Left lung (tissue), 10 donors: ENCODE measurements around the gene UNC79. TPM values are rescaled to one million over a fixed set of nuclear protein-coding genes. Genes with fewer than 3 reads are reported as not detected.

Experiments used
- ATAC-seq: fragments of 200-7000 bp; cut with Tn5 transposase; one replicate; pipeline ENCODE4 v1.9.1; 2020; ENCODE audit warnings: moderate library complexity
- DNase-seq, 4 donors: peaks; one replicate each; pipeline ENCODE4 v3.0.0-alpha.2; 2013 to 2020
- H3K27ac ChIP-seq, 2 donors: fragments of 200-600 bp; sonication (generic) in 1 of 2; one replicate each; pipeline versions ENCODE4 v1.5.0 to v1.8.0; 2020 to 2021
- H3K27me3 ChIP-seq, 2 donors: fragments of 200-600 bp; sonication (generic) in 1 of 2; one replicate each; pipeline versions ENCODE4 v1.5.0 to v1.8.0; 2020 to 2021
- H3K36me3 ChIP-seq, 2 donors: fragments of 200-600 bp; sonication (generic) in 1 of 2; one replicate each; pipeline versions ENCODE4 v1.5.0 to v1.8.0; 2020 to 2021
- H3K4me1 ChIP-seq, 2 donors: fragments of 200-600 bp; one replicate each; pipeline ENCODE4 v1.8.0; 2021
- H3K4me3 ChIP-seq, 2 donors: fragments of 200-600 bp; sonication (generic) in 1 of 2; one replicate each; pipeline versions ENCODE4 v1.5.0 to v1.8.0; 2020 to 2021; ENCODE audit warnings: mild to moderate bottlenecking in 1 of 2
- H3K9me3 ChIP-seq, 2 donors: fragments of 200-600 bp; sonication (generic) in 1 of 2; one replicate each; pipeline versions ENCODE4 v1.5.0 to v1.8.0; 2020 to 2021
- intact Hi-C, 2 donors: fragments of 100-400 bp; cut with DNase I; formaldehyde crosslinking; loops; one replicate each; pipeline versions ENCODE4 v1.11.2 to v1.14.2; 2022
- polyA plus RNA-seq, 6 donors: library from polyadenylated mRNA; unstranded; fragments of 120-200 nt; gene quantifications; one replicate each; pipeline ENCODE4 v1.2.1, GENCODE V29; 2013; ENCODE audit not compliant: insufficient read length in 6 of 6
- total RNA-seq, 2 donors: library from RNA; stranded (reverse); fragmentation: NEBNext Ultra II Directional; extraction: Animal tissue kit (Norgen Biotek cat#: 25700); gene quantifications; one replicate each; pipeline ENCODE4 v1.2.1, GENCODE V29; 2021
- TF ChIP-seq, protein P1 (sequence below), 2 donors: fragments of 200-600 bp; sonication (generic) in 1 of 2; IDR thresholded peaks; one replicate each; pipeline versions ENCODE4 v1.5.0 to v1.8.0; 2021; ENCODE audit warnings: antibody characterized with exemption in 2 of 2
- donor health status: DM: no; HTN: yes; CAD: no.
- donor health status: DM: no; HTN: no; CAD: no.

Gene UNC79
- total and polyA plus RNA-seq, 8 donors: 0.13 to 0.65 (median 0.46) TPM

DNA sequence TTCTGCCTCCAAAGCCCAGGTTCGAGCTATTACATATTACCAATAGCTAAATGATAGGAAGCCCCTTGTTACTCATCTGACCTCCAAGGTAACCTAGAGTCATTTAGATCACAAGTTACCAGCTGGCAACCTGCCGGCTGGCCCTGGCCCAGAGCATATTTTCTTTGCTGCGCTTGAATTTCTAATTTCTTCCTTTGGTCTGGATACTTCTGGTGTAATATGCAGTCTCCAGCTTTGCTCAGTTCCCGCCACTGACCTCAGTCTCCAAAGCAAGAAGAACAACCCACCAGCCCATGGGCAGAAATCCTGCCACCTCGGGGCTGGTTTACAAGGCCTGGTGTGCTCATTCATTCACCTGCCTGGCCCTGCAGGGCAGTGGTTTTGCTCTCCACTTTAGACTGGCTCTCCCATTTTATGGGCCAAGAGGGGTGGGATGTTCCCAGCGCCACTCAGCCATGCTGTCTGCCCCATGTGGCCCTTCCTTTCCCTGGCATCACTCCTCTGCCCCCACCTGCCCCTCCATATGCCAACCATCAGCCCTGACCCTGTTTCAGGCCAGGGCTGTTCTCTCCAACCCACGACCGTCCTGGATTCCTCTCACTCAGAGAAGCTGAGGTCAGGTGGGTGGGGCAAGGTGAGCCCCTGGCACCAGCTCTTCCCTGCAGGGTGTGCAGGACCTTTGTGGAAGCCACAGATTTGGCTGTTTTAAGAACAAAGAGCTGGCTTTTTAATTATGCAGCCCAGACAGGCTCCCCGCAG is 281.5 kb downstream of the UNC79 start:
- no peak overlapping the region for H3K4me3 ChIP-seq

DNA sequence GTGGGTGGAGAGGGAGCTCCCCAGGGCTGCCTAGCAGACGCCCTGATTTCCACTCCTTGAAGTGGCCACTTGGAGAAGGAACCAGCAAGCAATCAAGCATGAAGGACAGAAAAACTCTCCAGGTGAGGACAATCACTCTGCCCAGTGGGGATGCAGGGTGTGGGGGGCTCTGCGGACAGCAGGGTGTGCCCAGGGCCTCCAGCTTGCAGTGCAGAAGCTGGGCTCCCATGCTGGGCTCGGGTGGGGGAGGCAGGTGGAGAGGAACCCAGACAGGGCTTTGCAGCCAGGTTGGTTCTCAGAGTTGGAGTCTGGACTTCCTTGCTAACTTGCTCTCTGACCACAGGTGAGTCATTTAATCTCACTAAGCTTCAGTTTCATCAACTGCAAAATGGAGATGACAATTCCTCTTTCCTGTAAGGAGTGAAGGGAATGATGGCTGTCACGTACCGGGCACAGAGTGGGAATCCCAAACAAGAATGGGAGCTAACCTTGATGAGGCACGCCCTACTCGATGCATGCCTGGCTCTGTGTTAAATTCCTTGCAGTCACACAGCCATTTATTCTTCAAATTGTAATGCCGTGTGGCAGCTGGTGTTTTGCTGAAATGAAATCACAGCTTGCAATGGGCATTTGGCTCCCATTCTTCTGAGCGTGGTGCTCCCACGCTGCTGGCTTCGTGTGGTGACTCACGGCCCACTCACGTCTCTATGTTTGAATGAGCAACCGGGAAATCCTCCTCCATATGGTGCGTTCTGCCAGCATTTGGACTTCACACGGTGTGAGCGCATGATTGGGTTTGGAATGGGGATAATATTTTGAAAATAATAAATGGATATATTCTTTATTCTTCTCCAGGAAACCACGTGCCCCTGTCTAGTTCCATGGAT is 282.3 kb downstream of the UNC79 start:
- TF ChIP-seq, protein P1, sequence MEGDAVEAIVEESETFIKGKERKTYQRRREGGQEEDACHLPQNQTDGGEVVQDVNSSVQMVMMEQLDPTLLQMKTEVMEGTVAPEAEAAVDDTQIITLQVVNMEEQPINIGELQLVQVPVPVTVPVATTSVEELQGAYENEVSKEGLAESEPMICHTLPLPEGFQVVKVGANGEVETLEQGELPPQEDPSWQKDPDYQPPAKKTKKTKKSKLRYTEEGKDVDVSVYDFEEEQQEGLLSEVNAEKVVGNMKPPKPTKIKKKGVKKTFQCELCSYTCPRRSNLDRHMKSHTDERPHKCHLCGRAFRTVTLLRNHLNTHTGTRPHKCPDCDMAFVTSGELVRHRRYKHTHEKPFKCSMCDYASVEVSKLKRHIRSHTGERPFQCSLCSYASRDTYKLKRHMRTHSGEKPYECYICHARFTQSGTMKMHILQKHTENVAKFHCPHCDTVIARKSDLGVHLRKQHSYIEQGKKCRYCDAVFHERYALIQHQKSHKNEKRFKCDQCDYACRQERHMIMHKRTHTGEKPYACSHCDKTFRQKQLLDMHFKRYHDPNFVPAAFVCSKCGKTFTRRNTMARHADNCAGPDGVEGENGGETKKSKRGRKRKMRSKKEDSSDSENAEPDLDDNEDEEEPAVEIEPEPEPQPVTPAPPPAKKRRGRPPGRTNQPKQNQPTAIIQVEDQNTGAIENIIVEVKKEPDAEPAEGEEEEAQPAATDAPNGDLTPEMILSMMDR (IDR thresholded peaks at IDR 0.05): no peak
- H3K36me3 ChIP-seq: no peaks in the 10 kb centered on the region
- H3K27me3 ChIP-seq: peaks cover 0 to 32% of the 10 kb centered on the region in 2 donors
- ATAC-seq (no peak), DNase-seq (peak in 1 of 4 donors; percentile 39)
- intact Hi-C loops: no loop called here
- H3K4me1 ChIP-seq: no peaks in the 10 kb centered on the region
- H3K4me3 ChIP-seq: no peak overlapping the region
- no peak overlapping the region for H3K27ac ChIP-seq
- no peaks in the 10 kb centered on the region for H3K9me3 ChIP-seq

More for the DNA sequence above, 281.5 kb downstream of the UNC79 start:
- ATAC-seq: no peak
- no peak overlapping the region for H3K27ac ChIP-seq
- no peaks in the 10 kb centered on the region for H3K36me3 ChIP-seq
- no peaks in the 10 kb centered on the region for H3K4me1 ChIP-seq
- peaks cover 0 to 32% of the 10 kb centered on the region in 2 donors for H3K27me3 ChIP-seq
- TF ChIP-seq, protein P1 (IDR thresholded peaks at IDR 0.05): no peak
- intact Hi-C loops: no loop called here
- no peaks in the 10 kb centered on the region for H3K9me3 ChIP-seq
- peak in 1 of 4 donors; percentile 34 for DNase-seq

GRCh38 chr14:93713726-93714405 is 283.1 kb downstream of the UNC79 start:
- H3K4me3 ChIP-seq: no peak overlapping the region
- peaks cover 0 to 32% of the 10 kb centered on the region in 2 donors for H3K27me3 ChIP-seq
- TF ChIP-seq, protein P1 (IDR thresholded peaks at IDR 0.05): no peak
- DNase-seq: peak in 1 of 4 donors; percentile 59
- H3K9me3 ChIP-seq: no peaks in the 10 kb centered on the region
- no peak overlapping the region for H3K27ac ChIP-seq
- intact Hi-C loops: no loop called here
- ATAC-seq: no peak
- no peaks in the 10 kb centered on the region for H3K36me3 ChIP-seq
- H3K4me1 ChIP-seq: no peaks in the 10 kb centered on the region

DNA sequence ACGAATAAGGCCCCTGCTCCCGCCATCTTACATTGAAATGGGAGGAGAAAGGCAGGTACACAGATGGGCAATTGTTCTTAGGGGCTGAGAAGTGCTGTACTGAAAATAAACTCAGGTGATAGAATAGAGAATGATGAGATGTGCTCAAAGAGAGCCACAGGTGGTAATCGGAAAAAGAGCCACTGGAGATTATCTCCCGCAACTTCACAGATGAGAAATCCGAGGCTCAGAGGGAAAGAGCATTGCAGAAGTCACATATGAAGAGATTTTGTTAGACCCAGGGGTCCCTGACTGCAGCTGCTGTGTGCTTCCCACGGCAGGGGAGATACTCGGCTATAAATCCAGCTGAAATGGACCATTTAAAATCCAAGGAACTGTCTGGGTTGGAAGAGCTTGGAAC is 283.9 kb downstream of the UNC79 start:
- H3K4me1 ChIP-seq: no peaks in the 10 kb centered on the region
- no peak overlapping the region for H3K27ac ChIP-seq
- intact Hi-C loops: no loop called here
- peaks cover 0 to 32% of the 10 kb centered on the region in 2 donors for H3K27me3 ChIP-seq
- no peak for ATAC-seq
- no peaks in the 10 kb centered on the region for H3K36me3 ChIP-seq
- TF ChIP-seq, protein P1 (IDR thresholded peaks at IDR 0.05): no peak
- H3K4me3 ChIP-seq: no peak overlapping the region
- H3K9me3 ChIP-seq: no peaks in the 10 kb centered on the region
- no peak for DNase-seq
